SK-N-DZ (cell line): ENCODE data around the gene CLEC3A. TPM values are rescaled to one million over a fixed set of nuclear protein-coding genes. Genes with fewer than 3 reads are reported as not detected.
"Not testable (repeated sequence)": the region's sequence is repeated elsewhere in the genome, so short reads cannot be mapped to it uniquely, and the experiment has no call there.

Experiments used
- DNase-seq: peaks from one replicate; pipeline ENCODE4 v3.0.0-alpha.2; 2015; ENCODE audit warnings: low spot score
- polyA plus RNA-seq, 2 experiments: library from polyadenylated mRNA; depleted of rRNA; stranded (reverse); fragments of >200 nt; gene quantifications; 2 replicates each; pipeline ENCODE4 v1.2.3, GENCODE V29; 2014

The CLEC3A gene
- not detected in 2 replicates for polyA plus RNA-seq (2014; cell fraction: cytosol; rRNA removed)
- polyA plus RNA-seq (2014; cell fraction: nucleus; rRNA removed) = not detected in 2 replicates

GRCh38 chr16:78022347-78023060, at the start of gene CLEC3A:
TSS of gene CLEC3A (plus strand) at chr16:78022548. CDS start at chr16:78022627, 79 bp downstream.
- DNase-seq = no peak

GRCh38 chr16:77974883-77975282, 47.5 kb upstream of the CLEC3A start:
- no peak for DNase-seq

- no peak for DNase-seq
Measured at GRCh38 chr16:77975942-77976341, 46.4 kb upstream of the CLEC3A start.

DNA sequence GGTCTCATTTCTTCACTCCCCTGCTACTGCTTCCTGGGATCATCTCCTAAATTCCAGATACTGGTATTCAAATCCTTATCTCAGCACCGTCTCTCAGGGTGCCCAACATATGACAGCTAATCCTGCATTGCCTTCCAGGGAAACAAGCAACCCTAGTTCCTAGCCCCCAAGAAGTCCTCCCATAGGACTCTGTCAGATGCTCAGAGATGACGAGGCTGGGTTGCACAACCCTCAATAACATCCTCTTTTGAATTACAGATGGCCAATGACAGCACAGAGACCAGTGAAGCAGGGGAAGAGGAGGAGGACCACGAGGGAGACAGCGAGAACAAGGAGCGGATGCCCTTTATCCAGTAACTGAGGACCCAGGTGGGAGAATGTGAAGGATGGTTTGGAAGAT, 45.0 kb upstream of the CLEC3A start:
- DNase-seq = no peak

DNA sequence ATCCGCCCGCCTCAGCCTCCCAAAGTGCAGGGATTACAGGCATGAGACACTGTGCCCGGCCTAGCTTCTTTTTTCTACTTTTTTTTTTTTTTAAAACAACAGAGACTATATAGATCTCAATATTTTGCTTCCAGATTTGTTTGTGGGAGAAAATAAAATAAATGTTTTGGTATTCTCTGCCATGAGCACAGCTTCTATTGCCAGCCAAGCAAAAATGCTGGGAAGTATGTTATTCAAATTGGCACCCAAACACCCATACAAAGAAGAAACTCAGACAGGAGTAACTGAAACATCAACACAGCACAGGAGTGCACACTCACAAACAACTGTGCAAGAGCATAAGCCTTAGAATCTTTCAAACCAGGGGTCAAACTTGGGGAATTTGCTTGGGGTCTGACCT, 37.2 kb upstream of the CLEC3A start:
- no peak for DNase-seq

DNA sequence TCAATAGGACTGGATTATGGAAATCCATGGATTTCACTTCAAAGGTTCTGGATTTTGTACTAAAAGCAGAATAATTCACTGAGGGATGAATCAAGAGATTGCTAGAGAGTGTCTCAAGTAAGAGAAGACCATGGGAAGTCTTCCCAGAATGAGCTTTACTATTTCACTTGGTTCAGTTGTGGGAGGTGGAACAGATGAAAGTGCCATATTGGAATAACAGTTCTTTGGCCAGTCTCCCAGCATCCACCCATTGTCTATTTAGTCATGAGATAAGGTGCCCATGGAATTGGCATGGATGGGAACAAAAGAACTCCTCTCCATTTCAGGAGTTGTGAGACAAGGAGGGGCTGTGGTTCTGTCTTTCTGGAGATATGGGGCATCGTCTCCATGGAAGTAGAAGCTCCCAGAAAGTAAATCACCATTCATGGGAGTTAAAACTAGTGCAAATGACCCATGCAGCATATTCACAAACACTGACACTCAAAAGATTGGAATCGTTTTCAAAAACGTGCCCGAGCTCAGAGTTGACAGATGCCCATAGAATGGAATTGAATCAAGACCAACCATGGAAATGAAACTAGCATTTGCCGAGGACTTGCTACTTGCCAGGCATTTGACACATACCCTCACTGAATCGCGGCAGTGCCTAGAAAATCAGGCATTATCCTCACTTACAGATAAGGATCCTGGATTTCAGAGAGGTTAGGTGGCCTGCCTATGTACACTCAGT, 36.2 kb upstream of the CLEC3A start:
- DNase-seq = no peak

DNA sequence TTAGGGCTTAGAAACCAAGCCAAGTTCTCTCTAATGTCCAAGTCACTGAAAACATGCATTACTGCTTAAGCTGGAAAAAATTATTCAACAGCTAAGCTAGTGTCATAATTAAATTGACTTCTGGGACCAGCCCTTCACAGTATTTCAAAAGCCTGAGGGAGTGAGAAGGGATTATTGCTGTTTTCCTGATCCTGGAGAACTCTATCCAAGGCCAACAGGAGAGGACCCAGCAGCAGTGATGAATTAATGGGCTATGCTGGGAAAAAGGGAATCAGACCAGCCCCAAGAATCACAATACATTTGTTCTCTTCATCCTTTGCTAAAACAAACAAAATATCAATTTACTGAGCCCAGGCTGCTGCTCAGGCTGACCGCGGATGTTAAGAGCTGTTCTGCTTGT, 34.5 kb upstream of the CLEC3A start:
- no peak for DNase-seq

DNA sequence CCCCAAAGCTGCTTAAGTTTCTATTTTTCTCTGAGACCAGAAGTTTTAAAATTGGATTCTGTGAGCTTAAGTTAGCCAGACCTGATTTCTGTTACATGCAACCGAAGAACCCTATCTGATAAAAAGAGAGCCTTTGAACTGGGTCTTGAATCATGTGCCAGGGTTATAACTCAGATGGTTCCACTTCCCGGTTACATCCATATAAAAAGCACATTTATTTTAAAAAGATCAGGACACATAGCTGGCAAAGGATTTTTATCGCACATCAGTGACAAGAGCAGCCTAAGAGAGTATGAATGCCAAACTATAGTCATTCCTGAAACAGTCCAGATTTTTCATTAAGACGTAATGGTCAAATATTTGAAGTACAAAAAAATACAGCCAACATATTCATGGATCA, 32.5 kb upstream of the CLEC3A start:
- DNase-seq = no peak

DNA sequence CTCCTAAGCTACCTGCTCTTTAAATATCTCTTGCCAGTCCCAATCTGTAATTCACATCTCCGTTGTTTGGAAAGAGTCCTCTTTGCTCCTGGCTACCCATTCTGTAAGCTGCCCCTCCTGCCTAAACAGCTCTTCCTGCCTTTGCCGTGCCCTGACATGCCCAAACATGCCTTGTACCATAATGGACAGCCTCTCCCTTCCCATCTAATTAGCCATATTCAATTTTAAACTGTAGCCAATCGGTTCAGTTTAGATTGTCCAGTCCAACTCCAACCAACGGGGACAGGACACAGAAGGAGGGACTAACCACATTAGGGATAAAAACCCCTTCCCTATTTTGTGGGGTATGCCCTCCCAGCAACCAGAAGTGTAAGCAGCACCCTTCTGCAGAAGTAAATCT, 30.6 kb upstream of the CLEC3A start:
- no peak for DNase-seq

DNA sequence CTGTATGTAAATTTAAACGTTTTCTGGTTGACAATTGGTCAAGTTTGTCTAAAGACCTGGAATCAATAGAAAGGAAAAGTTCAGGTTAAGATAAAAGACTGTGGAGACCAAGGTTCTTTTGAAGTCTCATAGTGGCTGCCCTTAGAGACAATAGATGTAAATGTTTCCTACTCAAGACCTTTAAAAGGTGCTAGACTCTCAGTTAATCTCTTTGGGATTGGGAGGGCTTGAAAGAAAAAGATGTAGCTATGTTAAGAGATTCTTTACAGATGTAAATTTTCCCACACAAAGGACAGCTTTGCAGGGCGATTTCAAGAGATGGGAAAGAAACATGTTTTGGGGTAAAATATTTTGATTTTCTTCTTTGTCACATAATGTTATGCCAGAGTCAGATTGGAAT, 30.0 kb upstream of the CLEC3A start:
- not testable (repeated sequence) for DNase-seq

- DNase-seq = no peak
Measured at GRCh38 chr16:77993111-77993985, 29.0 kb upstream of the CLEC3A start.

- no peak for DNase-seq
Measured at GRCh38 chr16:77995843-77996455, 26.4 kb upstream of the CLEC3A start.

GRCh38 chr16:77998350-77999023, 23.9 kb upstream of the CLEC3A start:
- no peak for DNase-seq

DNA sequence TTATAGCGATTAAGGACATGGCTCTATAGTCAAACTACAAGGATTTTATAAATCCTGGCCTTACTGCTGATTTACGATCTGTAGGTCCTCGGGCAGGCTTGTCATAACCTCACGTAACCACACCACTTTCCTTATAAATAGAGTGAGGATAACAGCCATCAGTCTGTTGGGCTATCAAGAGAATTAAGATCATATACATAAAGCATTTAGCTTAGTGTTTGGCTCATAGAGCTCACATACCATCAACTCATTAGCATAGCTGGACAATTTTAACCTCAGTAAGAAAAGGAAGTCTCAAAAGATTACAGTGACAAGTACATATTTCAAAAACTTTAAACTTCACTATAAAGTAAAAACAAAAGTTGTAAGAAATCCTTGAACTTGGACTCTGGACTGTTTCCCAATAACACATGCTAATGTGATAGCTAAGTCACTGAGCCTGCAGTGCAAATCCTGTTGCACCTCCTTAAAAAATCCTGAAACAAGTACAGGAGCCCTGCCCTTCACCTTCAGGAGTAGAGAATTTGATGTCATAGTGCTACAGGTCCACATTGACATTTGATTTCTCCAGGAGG, 20.8 kb upstream of the CLEC3A start:
- no peak for DNase-seq

DNA sequence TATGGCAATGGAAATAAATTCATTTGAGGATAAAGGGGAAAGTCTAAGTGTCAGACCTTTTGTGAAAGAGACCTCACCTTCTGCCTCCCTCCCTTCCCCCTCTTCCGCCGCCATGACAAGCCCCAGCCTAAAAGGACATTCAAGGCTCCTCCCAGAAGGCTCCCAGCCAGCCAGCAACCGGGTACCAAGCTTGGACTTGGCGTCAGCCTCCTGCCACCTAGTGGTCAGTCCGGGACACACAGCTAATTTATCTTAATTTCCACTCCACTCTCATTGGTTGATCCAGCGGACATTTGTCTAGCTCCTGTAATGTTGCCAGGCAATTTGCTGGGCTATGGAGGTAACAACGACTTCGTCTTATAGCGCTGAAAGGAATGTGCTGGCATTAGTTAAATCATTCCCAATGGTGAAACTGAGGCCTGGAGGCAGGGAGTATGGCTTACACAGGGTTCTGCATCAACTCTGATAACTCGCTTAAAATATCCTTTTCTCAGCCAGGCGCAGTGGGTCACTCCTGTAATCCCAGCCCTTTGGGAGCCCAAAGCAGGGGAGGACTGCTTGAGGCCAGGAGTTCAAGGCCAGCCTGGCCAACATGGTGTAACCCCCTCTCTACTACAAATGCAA, 19.3 kb upstream of the CLEC3A start:
- peak; percentile 94 for DNase-seq

DNA sequence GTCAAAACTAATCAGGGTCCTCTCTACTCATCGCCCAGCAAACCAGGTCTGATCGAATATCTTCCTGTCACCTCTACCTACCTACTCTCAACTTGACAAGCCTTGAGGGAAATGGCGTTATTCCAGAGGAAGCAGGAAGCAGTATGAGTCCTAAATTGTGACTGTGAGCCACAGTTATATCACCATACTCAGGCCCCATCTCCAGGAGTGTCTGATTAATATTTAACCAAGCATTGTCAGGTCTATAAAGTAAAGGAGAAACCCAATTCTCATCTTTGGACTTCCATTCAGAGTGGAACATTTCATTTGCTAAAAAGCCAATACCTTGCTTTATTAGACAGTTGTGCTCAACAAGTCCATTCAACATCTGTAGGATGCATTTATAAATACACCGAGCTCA, 17.8 kb upstream of the CLEC3A start:
- no peak for DNase-seq

DNA sequence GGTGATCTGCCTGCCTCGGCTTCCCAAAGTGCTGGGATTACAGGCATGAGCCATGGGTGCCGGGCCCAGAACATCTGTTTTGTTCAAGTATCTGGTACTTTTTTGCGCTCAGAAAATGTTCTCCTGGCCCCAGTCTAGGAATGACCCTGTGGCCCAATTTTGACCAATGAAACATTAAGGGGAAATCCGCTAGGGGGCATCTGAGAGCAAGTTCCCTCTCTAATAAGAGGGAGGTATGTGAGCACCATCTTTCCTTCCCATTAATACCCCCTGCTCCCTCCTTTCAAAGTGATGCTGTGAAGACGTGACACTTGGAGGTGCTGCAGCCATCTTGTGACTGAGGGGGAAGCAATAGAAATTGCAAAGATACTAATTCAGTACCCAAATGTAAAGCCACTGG, 16.5 kb upstream of the CLEC3A start:
- peak; percentile 32 for DNase-seq

DNA sequence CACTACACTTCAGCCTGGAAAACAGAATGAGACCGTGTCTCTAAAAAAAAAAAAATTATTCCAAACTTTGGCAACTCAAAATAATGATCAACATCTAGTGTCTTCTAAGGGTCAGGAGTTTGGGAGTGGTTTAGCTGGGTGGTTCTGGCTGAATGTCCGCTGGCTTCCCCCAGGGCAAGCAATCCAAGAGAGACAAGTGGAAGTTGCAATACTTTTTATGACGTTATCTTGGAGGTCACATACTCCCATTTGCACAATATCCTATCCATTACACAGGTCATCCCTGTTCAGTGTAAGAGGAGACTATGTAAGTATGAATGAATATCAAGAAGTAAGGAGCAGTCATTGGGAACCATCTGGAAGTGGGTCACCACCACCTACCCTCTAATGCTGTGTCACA, 15.2 kb upstream of the CLEC3A start:
- DNase-seq = no peak

- DNase-seq = no peak
Measured at GRCh38 chr16:78024159-78024558, 1.8 kb downstream of the CLEC3A start.

DNA sequence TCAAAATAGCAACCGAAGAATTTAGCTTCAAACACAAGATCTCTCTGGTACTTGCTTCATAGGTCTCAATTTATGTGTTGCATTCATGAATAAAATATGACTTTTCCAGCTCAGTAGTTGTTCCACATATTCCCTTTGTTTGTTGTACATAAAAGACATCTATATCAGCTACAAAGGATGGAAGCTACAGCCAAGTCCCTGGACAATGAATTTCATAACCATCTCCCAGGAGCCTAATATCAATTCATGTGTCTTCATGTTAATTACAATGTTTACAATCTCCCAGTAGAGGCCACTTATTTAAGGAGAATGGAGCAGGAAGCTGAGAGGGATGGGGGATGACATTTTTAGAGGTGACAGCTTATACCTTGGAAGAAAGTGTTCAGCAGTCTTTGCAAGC, 3.3 kb downstream of the CLEC3A start:
- DNase-seq = no peak
